A549 (cell line): Measurements from ENCODE around the gene AGBL4.

Experiments used
- CTCF ChIP-seq: fragments of >200 bp; sonication (Bioruptor Twin); formaldehyde crosslinking; IDR thresholded peaks from 3 replicates; pipeline ENCODE4 v1.5.1; 2016
- GATA3 ChIP-seq: IDR thresholded peaks from 2 replicates; pipeline ENCODE4 v1.6.1; 2012; ENCODE audit warnings: borderline replicate concordance
- RFX5 ChIP-seq: fragments of 450-650 bp; IDR thresholded peaks from 2 replicates; pipeline ENCODE4 v1.7.1; 2014; ENCODE audit warnings: antibody characterized with exemption, mild to moderate bottlenecking, moderate library complexity

- no peak for TF ChIP-seq GATA3
- no peak for TF ChIP-seq RFX5
- TF ChIP-seq CTCF = no peak
These were observed 798.3 kb downstream of the AGBL4 start for GRCh38 chr1:49225464-49225863.
